Measurements from ENCODE around the gene SBK1.

DNA sequence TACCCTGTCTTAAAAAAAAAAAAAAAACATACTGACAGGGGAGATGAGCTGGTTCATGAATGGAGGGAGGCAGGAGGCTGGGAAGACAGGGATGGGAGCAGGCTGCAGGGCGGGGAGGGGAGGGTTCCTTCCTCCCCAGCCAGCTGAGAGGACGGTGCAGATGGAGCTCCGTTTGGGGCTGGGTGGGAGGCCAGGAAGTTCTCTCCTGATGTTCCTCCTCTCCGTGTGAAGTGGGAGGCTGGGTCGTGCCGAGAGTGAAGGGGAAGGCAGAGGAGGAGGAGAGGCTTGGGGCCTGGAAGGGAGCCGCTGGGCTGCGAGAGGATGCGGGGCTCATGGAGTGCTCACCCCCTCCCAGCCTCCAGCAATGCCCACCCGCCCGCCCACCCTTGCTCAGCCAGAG is 21.3 kb downstream of the SBK1 start:
- TF ChIP-seq MAZ (IDR thresholded peaks at IDR 0.05; ENCODE audit: borderline replicate concordance, low read depth, low read length) = no peak
- no peak for TF ChIP-seq JUN (IDR thresholded peaks at IDR 0.05)
- no peak for TF ChIP-seq CTCF (IDR thresholded peaks at IDR 0.05)
- no peak for TF ChIP-seq CHD2 (IDR thresholded peaks at IDR 0.05; ENCODE audit: low read length, partially characterized antibody)
